Kidney capillary endothelial cell (primary cell): ENCODE measurements around the gene PACRG.

Experiments
- DNase-seq: peaks from one replicate; pipeline ENCODE4 v3.0.0-alpha.2; 2018; ENCODE audit warnings: low spot score

The PACRG gene

GRCh38 chr6:163287626-163288025 lies 559.9 kb downstream of the PACRG start:
- no peak for DNase-seq

GRCh38 chr6:163288066-163288465 lies 560.3 kb downstream of the PACRG start:
- no peak for DNase-seq

- DNase-seq = no peak
Measured at GRCh38 chr6:163288915-163289314, 561.1 kb downstream of the PACRG start.

- DNase-seq = no peak
Measured at GRCh38 chr6:163289447-163289846, 561.7 kb downstream of the PACRG start.

GRCh38 chr6:163290545-163291274 lies 562.9 kb downstream of the PACRG start:
- no peak for DNase-seq

- DNase-seq = no peak
Measured at GRCh38 chr6:163291622-163292021, 563.8 kb downstream of the PACRG start.

- no peak for DNase-seq
Measured at GRCh38 chr6:163293286-163293685, 565.5 kb downstream of the PACRG start.

- DNase-seq = no peak
Measured at GRCh38 chr6:163294734-163295133, 567.0 kb downstream of the PACRG start.

GRCh38 chr6:163296835-163297519 lies 569.2 kb downstream of the PACRG start:
- DNase-seq = no peak

GRCh38 chr6:163298079-163298830 lies 570.5 kb downstream of the PACRG start:
- no peak for DNase-seq

- DNase-seq = no peak
Measured at GRCh38 chr6:163300838-163301237, 573.1 kb downstream of the PACRG start.

GRCh38 chr6:163301726-163302635 lies 574.2 kb downstream of the PACRG start:
- DNase-seq = no peak

GRCh38 chr6:163302747-163303146 lies 575.0 kb downstream of the PACRG start:
- DNase-seq = no peak

GRCh38 chr6:163306000-163306399 lies 578.2 kb downstream of the PACRG start:
- no peak for DNase-seq

- no peak for DNase-seq
Measured at GRCh38 chr6:163308629-163309440, 581.1 kb downstream of the PACRG start.

- peak; percentile 71 for DNase-seq
Measured at GRCh38 chr6:163309491-163310026, 581.8 kb downstream of the PACRG start.

GRCh38 chr6:163310096-163310972 lies 582.6 kb downstream of the PACRG start:
- no peak for DNase-seq

GRCh38 chr6:163310973-163311383 lies 583.2 kb downstream of the PACRG start:
- DNase-seq = no peak

- DNase-seq = peak; percentile 86
Measured at GRCh38 chr6:163311830-163312229, 584.1 kb downstream of the PACRG start.

GRCh38 chr6:163313566-163313965 lies 585.8 kb downstream of the PACRG start:
- DNase-seq = no peak
